Stimulated activated CD4-positive, alpha-beta T cell treated with anti-CD3 and anti-CD28 coated beads, Interleukin-2, amount 100 ng/mL, for 48 hours (primary cell): Measurements from ENCODE around the gene SPTBN1.

Experiments
- DNase-seq, 2 donors: peaks; one replicate each; pipeline ENCODE4 v3.0.0-alpha.2; 2020

Gene SPTBN1

DNA sequence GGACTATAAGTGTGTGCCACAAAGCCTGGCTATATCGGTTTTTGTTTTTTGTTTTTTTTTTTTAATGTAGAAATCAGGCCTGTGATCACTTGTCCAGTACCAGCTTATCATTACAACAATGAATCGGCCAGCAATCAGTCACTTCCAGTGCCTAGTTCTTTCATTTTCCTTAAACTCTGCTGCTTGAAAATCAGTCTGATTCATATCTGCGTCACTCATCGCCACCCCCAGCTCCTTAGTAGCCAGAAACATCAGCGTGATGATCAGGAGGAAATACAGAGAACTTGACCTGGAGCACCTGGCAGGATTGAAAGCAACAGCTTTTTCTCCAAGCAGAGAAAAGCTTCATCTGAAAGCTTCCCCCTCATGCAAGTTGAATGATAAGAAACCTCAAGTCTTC, 75.4 kb downstream of the SPTBN1 start:
- no peak for DNase-seq

DNA sequence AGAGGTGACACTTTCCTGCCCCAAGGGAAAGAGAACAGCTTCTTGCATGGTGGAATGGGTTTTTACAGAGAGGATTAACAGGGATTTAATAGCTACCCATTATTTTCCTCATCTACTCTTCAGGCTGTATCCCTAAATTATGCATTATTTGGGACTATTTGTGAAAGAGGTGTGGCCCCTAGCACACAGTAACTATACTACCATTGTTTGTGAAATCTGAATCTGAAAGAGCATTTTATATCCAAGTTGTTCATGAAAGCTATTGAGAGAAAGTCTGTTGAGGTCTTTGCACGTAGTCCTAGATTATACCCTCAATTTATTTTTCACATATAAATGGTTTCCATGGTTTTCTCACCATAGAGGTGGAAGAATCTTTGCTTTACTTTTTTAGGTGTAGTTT, 78.1 kb downstream of the SPTBN1 start:
- no peak for DNase-seq

DNA sequence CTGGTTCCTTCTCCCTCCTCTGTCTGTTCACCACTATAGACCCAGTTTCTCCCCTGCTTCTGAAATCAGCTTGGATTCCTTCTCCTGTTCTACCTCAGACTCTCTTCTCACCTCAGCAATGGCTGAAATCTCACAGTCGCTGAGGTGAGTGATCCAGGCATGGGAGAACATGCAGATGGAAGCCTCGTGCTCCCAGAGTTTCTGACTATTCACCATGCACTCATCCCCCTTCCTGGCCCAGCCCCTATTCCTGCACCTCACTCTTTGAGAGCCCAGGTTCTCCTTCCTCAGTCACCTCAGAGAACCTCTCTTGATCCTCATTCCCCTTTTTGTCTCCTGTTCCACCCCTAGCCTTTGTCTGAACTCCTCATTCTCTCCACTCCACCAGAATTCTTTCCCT, 78.5 kb downstream of the SPTBN1 start:
- DNase-seq, result no peak

GRCh38 chr2:54535599-54536195, 79.6 kb downstream of the SPTBN1 start:
- DNase-seq, result no peak

DNA sequence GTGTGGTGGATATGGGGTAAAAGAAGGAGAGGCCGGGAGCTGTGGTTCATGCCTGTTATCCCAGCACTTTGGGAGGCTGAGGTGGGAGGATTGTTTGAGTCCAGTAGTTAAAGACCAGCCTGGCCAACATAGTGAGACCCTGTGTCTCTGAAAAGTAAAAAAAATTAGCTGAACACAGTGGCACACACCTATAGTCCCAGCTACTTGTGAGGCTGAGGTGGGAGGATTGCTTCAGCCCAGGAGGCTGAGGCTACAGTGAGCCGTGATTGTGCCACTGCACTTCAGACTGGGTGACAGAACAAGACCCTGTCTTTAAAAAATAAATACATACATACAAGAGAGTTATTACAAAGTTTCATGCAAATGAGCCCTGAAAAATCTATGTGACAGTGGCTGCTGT, 80.6 kb downstream of the SPTBN1 start:
- DNase-seq, result no peak

GRCh38 chr2:54538537-54538936, 82.4 kb downstream of the SPTBN1 start:
- DNase-seq, result no peak

- DNase-seq, result no peak
Observed at GRCh38 chr2:54539683-54540082, 83.6 kb downstream of the SPTBN1 start.

DNA sequence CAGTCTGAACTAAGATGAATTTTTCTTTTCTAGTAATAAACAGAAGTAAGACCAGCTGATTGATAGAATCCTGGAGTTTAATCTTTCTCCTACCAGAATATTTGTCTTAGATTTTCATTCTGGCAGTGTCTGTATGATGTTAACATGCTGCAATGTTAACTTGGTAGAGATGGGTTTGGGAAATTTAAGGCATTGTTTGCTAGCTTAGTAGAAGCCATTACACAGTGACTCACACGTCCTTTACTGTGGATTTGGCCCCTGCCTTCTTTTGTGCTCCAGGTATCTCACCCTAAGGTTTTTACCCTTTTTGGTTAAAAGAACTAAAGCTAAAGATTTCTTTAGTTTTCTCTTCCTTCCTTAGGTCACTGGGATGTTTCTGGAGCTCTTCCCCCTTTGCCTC, 84.1 kb downstream of the SPTBN1 start:
- no peak for DNase-seq

- no peak for DNase-seq
Observed at GRCh38 chr2:54541995-54542394, 85.9 kb downstream of the SPTBN1 start.

DNA sequence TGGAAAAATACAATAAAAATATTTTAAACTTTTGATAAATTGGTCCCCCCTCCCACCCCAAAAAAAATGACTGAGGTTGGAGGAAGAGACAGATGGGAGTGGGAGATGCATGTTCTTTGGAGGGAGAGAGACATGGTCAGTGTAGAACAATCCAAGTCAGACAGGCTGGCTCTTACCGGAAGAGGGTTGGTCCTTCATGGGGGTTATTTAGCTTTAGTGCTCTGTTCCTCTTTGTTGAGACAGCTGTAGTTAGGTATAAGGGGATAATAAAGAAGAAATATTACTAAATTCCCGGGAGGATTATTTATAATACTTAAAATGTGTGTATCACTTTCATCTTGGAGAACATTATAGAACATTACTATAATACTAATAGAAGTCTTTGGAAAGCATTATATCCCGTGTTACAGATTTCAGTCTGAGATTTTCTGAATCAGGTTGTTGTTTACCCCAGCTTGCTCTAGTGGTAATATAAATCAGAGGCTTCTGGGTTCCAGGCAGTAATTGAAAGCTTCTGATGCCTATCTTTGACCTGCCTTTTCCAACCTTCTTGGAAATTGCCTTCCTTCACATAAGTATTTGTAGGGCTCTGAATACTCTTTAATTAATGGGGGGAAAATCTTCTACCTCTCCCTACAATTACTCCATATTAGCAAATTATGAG, 87.7 kb downstream of the SPTBN1 start:
- no peak for DNase-seq

GRCh38 chr2:54545702-54546450, 89.7 kb downstream of the SPTBN1 start:
- no peak for DNase-seq

DNA sequence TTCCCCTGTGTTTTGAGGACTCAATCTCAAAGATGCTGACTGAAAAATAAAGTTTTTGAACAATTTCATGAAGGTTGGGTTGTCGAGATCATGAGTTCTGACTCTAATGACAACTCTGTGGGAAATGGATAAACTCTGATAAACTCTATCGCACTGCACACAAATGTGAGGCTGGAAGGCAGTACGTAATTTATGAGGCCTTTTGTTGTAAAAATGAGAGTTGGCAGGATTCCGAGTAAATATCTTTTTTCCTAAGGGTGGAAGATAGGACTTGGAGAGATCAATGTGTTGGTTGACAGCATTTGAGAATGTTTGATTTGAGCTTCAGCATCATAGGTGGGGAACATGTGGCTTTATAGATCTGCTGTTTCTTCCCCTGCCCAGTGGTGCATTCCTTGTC, 90.4 kb downstream of the SPTBN1 start:
- DNase-seq, result no peak

GRCh38 chr2:54546923-54547720, 91.0 kb downstream of the SPTBN1 start:
- DNase-seq, result no peak

GRCh38 chr2:54549430-54549829, 93.3 kb downstream of the SPTBN1 start:
- no peak for DNase-seq

GRCh38 chr2:54549917-54550518, 93.9 kb downstream of the SPTBN1 start:
- no peak for DNase-seq

DNA sequence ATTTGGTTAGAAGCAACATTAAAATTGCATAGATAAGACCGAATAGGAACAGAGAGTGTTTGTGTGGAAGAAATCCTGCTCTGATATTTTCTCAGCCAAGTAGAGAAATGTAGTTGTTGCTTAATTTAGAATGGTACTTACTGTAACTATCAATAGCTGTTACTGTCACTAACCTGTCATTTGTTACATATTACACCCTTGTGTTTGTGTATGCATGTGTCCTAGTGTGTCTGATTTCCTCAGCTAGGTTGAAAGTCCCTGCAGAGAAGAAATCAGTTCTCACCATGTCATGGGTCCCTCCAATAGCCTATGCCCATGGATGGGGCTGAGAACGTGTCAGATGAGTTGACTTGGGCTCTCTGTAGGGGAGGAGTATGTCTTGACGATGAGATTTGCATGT, 94.4 kb downstream of the SPTBN1 start:
- no peak for DNase-seq

GRCh38 chr2:54551123-54551756, 95.1 kb downstream of the SPTBN1 start:
- no peak for DNase-seq

DNA sequence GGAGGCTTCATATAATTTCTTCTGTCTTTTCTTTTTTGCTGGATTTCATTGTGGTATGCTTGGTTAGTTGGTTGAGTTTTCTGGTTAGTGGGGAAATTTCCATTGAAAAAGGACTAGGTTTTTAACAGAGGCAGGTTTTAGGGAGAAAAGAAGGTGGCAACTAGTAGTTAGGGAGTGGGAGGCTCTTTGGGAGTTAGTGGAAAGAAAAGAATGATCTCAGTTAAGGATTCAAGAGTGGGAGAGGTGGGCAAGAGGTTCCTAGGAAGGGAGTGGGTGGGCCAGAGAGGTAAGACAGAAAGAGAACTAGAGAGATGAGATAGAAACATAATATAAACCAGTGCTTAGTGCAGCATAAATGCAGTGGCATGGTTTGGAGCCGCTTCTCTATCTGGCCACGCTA, 96.9 kb downstream of the SPTBN1 start:
- no peak for DNase-seq

- DNase-seq, result no peak
Observed at GRCh38 chr2:54553775-54554174, 97.6 kb downstream of the SPTBN1 start.

DNA sequence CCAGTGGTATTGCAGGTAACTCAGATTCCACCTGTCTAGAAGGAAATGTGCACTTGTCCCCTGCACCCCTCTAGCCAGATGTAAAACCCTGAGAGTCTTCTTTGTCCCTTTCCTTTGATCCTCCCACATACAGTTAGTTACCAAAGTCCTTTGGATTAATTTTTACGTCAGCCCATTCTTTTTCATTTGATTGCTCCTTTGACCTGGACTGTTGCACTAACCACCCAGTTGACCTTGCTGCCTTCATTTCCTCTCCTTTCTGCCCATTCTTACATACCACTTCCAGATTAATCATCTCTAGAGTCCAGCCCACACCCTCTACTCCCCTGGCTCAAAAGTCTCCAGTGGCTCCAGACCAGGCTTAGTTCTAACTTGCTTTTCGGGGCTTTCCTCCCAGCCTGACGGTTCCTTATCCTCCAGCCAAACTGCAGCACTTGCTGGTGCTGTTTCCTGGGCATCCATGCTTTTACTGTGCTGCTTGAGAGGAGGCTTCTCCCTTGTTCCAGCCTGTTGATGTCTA, 99.3 kb downstream of the SPTBN1 start:
- DNase-seq, result no peak

DNA sequence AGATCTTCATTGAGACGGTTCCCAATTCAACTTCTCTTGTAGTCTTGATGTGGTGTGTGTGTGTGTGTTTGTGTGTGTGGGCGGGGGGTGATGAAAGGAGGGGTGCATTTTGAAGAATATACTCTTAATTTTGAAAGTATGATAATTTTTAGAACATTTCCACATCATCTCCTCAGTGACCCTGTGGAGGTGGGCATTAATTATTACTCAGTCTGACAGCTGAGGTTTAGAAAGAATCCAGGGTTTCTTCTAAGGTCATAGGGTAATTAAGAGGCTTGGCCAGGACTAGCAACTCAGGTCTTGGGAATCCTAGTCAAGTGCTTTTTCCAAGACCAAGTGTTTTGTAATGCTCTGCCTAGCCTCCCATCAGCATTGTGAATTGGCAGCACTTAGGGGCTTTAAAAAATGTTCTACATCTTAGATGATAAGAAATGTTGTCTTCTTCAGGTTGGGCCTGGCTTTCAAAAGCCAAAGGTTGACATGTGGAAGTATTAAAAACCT, 100.5 kb downstream of the SPTBN1 start:
- no peak for DNase-seq

DNA sequence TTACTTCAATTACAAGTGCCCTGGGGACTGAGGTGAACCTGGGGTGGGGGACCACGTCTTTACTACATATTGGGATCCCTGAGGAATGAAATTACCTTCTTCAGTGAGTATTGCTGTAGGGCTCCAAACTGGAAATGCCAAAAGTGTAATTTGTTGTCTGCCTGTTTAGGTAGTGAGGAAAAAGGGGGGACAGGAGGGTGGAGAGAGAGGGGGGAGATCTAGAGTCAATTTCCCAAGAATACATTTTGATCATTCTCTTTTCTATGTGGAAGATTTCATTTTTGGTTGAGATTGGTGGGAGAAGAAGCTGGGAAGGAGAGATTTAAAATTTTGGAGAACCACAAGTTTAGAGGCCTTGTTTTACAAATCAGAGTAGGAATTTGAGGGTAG, 101.1 kb downstream of the SPTBN1 start:
- no peak for DNase-seq
